ENCODE results near the gene CALY.

Gene CALY

DNA sequence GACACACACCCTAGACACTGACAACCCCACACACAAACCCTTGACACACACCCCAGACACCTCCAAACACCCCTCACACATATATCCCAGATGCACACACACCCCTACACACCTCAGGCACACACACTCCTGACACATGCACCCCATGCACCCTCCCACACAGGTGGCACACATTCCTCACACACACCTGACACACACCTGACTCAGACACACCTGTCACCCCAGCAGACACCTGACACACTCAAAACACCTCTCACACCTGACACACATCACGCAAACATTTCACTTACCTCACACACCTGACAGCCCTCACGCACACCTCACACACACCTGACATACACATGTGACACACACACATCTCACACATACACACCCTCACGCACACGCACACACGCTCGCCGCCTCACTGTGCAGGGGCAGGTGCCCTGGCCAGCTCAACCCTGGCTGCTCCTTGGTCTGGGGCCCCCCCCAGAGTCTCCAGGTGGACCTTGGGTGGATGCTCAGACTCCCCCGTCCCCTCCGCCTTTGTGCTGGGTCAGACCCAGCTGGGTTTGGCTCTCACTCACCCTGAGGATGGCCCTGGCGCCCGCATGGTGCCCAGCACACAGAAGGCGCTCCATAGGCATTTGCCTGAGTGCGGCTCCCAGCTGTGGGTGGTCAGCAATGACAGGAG is 3.1 kb upstream of the CALY start:
- TF ChIP-seq, protein P1, sequence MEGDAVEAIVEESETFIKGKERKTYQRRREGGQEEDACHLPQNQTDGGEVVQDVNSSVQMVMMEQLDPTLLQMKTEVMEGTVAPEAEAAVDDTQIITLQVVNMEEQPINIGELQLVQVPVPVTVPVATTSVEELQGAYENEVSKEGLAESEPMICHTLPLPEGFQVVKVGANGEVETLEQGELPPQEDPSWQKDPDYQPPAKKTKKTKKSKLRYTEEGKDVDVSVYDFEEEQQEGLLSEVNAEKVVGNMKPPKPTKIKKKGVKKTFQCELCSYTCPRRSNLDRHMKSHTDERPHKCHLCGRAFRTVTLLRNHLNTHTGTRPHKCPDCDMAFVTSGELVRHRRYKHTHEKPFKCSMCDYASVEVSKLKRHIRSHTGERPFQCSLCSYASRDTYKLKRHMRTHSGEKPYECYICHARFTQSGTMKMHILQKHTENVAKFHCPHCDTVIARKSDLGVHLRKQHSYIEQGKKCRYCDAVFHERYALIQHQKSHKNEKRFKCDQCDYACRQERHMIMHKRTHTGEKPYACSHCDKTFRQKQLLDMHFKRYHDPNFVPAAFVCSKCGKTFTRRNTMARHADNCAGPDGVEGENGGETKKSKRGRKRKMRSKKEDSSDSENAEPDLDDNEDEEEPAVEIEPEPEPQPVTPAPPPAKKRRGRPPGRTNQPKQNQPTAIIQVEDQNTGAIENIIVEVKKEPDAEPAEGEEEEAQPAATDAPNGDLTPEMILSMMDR (IDR thresholded peaks at IDR 0.05; ENCODE audit: low read depth, low read length) = no peak
- no peaks in the 10 kb centered on the region for H3K36me3 ChIP-seq
- no peak overlapping the region for H3K4me3 ChIP-seq (ENCODE audit: low read depth, low read length)
- peaks cover 29% of the 10 kb centered on the region for H3K27me3 ChIP-seq (ENCODE audit: insufficient read depth, low read depth, severe bottlenecking)
- H3K9me3 ChIP-seq (ENCODE audit: severe bottlenecking) = peaks cover 3% of the 10 kb centered on the region
- DNase-seq = no peak
- no peak overlapping the region for H3K27ac ChIP-seq

DNA sequence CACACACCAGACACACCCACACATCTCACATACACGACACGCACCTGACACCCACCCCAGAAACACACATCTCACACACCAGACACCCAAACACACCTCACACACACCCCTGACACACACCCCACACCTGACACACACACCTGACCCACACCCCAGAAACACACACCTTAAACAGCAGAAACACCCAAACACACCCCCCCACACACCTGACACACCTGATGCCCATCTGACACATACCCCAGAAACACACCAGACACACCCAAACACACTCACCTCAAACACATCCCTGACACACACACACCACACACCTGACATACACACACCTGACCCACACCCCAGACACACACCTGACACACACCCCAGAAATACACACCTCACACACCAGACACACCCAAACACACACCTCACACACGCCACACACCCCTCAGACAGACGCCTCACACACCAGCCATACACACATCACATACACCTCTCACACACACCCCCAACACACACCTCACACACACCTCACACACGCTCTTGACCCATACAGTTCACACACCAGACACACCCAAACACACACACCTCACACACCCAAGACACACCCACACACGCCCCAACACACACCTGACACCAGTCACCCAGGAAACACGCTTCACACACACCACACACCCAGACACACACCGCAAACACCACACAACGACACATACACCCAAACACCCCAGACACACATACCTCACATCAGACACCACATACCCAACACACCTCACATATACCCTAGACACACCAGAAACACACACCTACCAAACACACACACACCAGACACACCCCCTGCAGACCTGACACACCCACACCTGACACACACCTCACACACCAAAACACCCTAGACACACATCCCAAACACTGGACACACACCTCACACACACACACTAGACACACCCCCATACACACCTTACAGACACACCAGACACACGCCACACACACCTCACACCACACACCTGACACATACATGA is 1.7 kb upstream of the CALY start:
- no peak overlapping the region for H3K27ac ChIP-seq
- TF ChIP-seq, protein P1 (IDR thresholded peaks at IDR 0.05; ENCODE audit: low read depth, low read length) = no peak
- peaks cover 3% of the 10 kb centered on the region for H3K9me3 ChIP-seq (ENCODE audit: severe bottlenecking)
- DNase-seq = no peak
- H3K36me3 ChIP-seq = no peaks in the 10 kb centered on the region
- H3K27me3 ChIP-seq (ENCODE audit: insufficient read depth, low read depth, severe bottlenecking) = peaks cover 32% of the 10 kb centered on the region
- no peak overlapping the region for H3K4me3 ChIP-seq (ENCODE audit: low read depth, low read length)

DNA sequence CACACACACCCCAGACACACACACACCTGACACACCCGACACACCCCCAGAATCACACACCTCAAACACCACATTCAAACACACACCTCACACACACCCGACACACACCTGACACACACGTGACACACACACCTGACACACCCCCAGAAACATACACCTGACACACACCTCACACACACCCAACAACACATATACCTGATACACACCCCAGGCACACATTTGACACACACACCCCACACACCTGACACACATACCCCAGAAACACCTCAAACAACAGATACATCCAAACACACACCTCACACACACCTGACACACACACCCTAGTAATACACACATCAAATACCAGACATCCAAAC is 652 bp upstream of the CALY start:
- no peak for DNase-seq
- Histone ChIP-seq H3K9me3 (ENCODE audit: severe bottlenecking) (peaks cover 9% of the 10 kb centered on the region), H3K4me3 (ENCODE audit: low read depth, low read length) (no peak overlapping the region), H3K36me3 (no peaks in the 10 kb centered on the region), H3K27me3 (ENCODE audit: insufficient read depth, low read depth, severe bottlenecking) (peaks cover 38% of the 10 kb centered on the region), H3K27ac (no peak overlapping the region)
- TF ChIP-seq, protein P1 (IDR thresholded peaks at IDR 0.05; ENCODE audit: low read depth, low read length) = no peak

DNA sequence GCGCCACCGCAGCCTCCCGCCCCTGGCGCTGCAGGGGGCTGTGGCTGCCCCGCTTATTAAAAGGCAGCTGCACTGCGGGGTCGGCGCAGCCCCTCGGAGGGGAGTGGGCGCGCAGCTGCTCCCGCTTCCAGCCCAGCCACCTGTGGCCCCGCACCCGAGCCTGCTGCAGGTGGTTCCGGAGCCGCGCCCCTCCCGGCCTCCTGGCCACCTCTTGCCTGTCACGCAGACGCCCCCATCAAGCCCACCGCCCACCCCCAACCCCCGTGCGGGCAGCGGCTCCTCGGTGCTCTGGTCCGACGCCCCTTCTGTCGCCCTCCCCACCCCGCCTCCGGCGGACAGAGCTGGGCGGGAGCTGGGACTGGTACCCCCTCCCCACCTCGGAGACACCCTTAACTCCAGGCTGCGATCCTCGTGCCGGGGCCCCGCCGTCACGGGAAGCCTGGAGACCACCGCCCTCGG is 549 bp downstream of the CALY start:
- Histone ChIP-seq H3K4me3 (ENCODE audit: low read depth, low read length) (peak overlapping the region; percentile 38), H3K27ac (no peak overlapping the region), H3K27me3 (ENCODE audit: insufficient read depth, low read depth, severe bottlenecking) (peaks cover 44% of the 10 kb centered on the region), H3K36me3 (no peaks in the 10 kb centered on the region), H3K9me3 (ENCODE audit: severe bottlenecking) (peaks cover 10% of the 10 kb centered on the region)
- TF ChIP-seq, protein P1 (IDR thresholded peaks at IDR 0.05; ENCODE audit: low read depth, low read length) = no peak
- no peak for DNase-seq

DNA sequence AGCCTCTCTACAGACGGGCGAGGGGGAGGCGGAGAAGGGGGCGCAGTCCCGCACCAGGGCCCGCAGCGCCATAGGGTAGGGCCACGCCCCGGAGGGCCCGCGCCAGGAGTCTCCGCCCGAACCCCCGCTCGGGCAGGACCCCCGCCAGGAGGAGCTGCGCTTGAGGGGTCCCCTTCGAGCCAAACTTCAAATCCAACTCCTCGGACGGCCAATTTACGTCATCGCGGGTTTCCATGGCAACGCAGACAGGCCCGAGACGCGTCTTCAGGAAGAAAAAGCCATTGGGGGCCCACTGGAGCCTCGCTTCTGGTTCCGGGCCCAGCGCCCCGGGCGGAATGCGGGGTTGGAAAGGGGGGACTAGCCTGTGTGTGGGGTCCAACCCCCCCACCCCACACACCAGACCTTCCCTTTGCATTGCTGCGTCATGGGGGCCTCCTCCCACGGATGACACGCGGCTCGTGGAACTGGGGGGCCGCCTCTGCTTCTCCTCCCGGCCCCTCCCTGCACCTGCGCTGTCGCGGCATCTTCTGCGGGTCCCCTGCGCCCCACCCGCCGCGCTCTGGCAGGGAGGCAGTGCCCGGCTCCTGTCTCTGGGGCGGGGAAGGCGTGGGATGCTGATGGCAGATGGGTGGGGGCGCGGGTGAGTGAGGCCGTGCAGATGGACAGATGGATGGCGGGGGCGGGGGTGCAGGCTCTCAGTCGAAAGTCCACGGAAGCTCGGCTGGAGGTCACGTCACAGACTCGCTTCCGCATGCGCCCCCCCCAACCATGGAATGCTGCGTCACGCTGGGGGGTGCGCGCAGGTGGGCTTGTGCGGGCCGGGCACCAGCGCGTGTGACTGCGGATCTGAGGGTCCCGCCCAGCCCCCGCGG is 1.2 kb downstream of the CALY start:
- Histone ChIP-seq H3K9me3 (ENCODE audit: severe bottlenecking) (peaks cover 10% of the 10 kb centered on the region), H3K27ac (no peak overlapping the region), H3K36me3 (no peaks in the 10 kb centered on the region), H3K27me3 (ENCODE audit: insufficient read depth, low read depth, severe bottlenecking) (peaks cover 44% of the 10 kb centered on the region), H3K4me3 (ENCODE audit: low read depth, low read length) (peak overlapping the region; percentile 38)
- TF ChIP-seq, protein P1 (IDR thresholded peaks at IDR 0.05; ENCODE audit: low read depth, low read length) = no peak
- peak; percentile 65 for DNase-seq

All from WERI-Rb-1 (cell line).